NOMO-1 treated with DMSO at 0.1 percent for 48 hours (cell line): ENCODE results near the gene SELENOT.
"Not testable (repeated sequence)": the region's sequence is repeated elsewhere in the genome, so short reads cannot be mapped to it uniquely, and the experiment has no call there.

ENCODE experiments used
- DNase-seq: peaks from one replicate; lab custom pipeline; 2025; ENCODE audit not compliant: unreplicated experiment; lab: John Stamatoyannopoulos, UW

Gene SELENOT

GRCh38 chr3:150603153-150603979 is at the start of gene SELENOT:
Gene SELENOT (plus strand): TSS chr3:150603321. CDS start chr3:150603363, 42 bp downstream.
- peak; percentile 96 for DNase-seq

GRCh38 chr3:150555859-150556436 is 47.2 kb upstream of the SELENOT start:
- no peak for DNase-seq

- DNase-seq, result no peak
Observed at GRCh38 chr3:150556792-150557191, 46.3 kb upstream of the SELENOT start.

GRCh38 chr3:150557725-150558124 is 45.4 kb upstream of the SELENOT start:
- DNase-seq, result no peak

GRCh38 chr3:150564243-150564642 is 38.9 kb upstream of the SELENOT start:
- DNase-seq, result no peak

GRCh38 chr3:150567328-150567727 is 35.8 kb upstream of the SELENOT start:
- no peak for DNase-seq

- no peak for DNase-seq
Observed at GRCh38 chr3:150577855-150578254, 25.3 kb upstream of the SELENOT start.

- DNase-seq, result no peak
Observed at GRCh38 chr3:150581174-150581573, 21.9 kb upstream of the SELENOT start.

- DNase-seq, result no peak
Observed at GRCh38 chr3:150582620-150583019, 20.5 kb upstream of the SELENOT start.

- DNase-seq, result no peak
Observed at GRCh38 chr3:150583028-150583427, 20.1 kb upstream of the SELENOT start.

- DNase-seq, result no peak
Observed at GRCh38 chr3:150588027-150588830, 14.9 kb upstream of the SELENOT start.

GRCh38 chr3:150589759-150590158 is 13.4 kb upstream of the SELENOT start:
- DNase-seq, result no peak

GRCh38 chr3:150594150-150594549 is 9.0 kb upstream of the SELENOT start:
- no peak for DNase-seq

- no peak for DNase-seq
Observed at GRCh38 chr3:150597646-150598045, 5.5 kb upstream of the SELENOT start.

- DNase-seq, result no peak
Observed at GRCh38 chr3:150599611-150600297, 3.4 kb upstream of the SELENOT start.

GRCh38 chr3:150600647-150601530 is 2.2 kb upstream of the SELENOT start:
- not testable (repeated sequence) for DNase-seq

- peak; percentile 38 for DNase-seq
Observed at GRCh38 chr3:150602426-150603152, 532 bp upstream of the SELENOT start.

- DNase-seq, result no peak
Observed at GRCh38 chr3:150603980-150604319, 829 bp downstream of the SELENOT start.

GRCh38 chr3:150605998-150606641 is 3.0 kb downstream of the SELENOT start:
- DNase-seq, result peak; percentile 68
